Stimulated activated CD4-positive, alpha-beta T cell treated with anti-CD3 and anti-CD28 coated beads, Interleukin-12 subunit alpha, Interleukin-12 subunit beta, amount 100 ng/mL, for 4 hours (primary cell): Measurements from ENCODE around the gene IL27RA.
"Not testable (repeated sequence)": the region's sequence is repeated elsewhere in the genome, so short reads cannot be mapped to it uniquely, and the experiment has no call there.

Source experiments
- DNase-seq: peaks from one replicate; pipeline ENCODE4 v3.0.0-alpha.2; 2020

The IL27RA gene

GRCh38 chr19:14000691-14001375, 30.7 kb upstream of the IL27RA start:
- DNase-seq = no peak

DNA sequence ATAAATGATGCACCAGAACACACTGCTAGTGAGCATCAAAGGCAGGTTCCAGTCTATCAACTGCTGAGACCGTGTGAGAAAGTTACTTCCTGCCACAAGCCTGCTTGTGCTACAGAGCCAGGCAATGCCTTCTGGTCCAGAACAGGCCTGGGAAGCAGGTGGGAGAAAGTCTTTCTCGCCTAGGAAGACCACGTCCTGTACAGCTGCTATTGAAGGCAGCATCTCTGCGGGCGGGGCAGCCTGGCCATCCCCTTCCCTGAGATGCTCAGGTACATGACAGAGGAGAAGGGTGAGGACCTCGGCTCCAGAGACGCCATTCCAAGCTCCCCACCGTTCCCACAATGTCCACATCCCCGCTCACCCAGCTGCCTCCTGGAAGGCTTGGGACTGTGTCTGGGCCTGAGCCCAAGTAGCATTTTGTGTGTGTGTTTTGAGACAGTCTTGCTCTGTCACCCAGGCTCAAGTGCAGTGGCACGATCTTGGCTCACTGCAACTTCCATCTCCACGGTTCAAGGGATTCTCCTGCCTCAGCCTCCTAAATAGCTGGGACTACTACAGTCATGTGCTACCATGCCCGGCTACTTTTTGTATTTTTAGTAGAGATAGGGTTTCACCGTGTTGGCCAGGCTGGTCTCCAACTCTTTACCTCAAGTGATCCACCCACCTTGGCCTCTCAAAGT, 28.9 kb upstream of the IL27RA start:
- no peak for DNase-seq

DNA sequence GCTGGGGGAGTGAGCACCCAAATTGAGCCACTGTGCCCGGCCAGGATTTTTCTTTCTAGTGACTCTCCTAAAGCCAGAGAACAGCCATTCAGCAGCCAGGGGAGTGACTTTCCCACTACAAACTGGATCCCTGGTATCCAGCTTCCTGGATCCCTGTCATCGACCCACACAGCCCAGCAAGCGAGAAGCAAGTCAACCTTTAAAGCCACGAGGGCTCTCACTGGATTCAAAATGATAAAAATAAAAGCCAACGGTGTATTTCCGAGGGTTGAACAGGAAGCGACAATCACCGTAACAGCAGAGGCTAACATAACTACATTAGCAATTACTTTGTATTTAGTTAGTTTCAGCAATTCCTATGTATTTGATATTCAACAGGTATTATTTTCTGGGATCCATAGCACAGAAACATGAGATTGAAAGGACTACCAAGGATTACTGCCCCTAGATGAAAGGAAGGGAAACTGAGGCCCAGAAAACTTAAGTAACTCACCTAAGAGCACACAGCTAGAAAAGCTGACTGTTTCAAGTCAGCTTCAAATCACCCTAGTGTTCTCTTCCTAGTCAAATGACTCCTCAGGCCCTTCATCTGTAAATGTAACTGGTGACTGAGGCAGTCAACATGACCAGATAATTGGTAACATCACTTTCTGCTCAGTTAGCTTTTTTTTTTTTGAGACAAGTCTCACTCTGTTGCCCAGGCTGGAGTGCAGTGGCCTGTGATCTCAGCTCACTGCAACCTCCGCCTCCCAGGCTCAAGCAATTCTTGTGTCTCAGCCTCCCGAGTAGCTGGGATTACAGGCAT, 28.1 kb upstream of the IL27RA start:
- no peak for DNase-seq

- DNase-seq = no peak
Measured at GRCh38 chr19:14004619-14005348, 26.8 kb upstream of the IL27RA start.

DNA sequence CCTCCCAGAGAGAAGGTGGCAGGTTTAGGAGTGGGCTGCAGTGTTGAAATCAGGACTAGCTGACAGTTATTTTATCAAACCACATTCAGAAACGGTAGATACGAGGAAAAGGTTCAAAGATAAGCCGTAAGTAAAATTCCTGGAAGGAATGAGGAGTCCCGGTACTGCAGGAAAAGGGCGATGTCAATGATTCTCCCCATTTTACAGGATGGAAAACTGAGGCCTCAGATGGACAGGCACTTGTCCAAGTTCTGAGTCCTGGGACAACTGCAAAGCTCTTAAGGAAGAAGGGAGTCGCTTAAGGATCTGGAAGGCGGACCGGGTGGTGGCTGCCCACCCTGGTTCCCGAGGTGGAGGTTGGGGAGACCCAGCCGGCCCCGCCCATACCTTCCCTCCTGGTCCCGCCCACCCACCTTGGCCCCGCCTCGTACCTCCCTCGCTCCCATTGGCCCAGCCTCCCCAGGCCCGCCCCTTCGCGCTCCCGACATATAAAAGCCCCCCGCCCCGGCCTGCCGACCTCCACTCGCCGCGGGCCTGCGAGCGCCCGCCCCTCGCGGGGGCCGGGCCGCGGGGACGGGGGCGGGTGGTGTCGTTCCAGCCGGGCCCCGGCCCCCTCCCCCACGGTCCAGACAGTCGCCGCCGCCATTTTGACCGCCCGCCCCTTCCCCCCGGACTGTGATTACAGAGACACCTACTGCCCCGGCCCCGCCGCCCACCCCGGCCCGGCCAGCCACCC, 26.0 kb upstream of the IL27RA start:
- peak; percentile 90 for DNase-seq

DNA sequence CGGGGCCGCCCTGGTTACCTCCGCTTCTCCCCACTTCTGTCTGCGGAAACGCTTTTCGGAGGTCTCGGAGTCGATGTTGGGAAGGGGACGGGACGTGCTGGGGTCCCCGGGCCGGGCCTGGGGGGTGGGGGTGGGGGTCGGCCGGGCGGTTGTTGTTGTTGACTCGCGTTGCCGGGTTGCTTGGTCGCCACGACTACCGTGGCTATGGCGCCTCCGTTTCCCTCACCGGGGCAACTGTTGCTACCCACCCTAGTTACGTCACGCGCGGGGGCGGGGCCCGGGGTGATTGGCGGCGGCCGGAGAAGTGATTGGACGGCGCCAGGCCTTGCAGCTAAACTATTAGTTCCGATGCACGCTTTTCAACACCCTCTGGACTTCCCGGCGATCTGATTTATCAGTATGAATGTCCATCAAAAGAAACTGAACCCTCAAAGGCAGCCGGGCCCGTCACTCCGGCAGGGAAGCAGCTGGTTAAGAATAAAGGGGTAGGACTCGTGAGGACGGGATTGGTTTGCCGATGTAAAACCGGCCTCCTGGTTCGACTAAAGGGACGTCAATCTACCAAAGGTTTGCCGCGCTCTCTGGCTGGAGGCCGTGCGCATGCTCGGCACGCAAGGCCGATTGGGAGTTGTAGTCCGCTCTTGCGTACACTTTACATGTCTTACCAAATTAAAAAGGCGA, 25.3 kb upstream of the IL27RA start, which contains the start of gene RFX1:
RFX1 (minus strand) TSS at position 236 of the 681 bp plus-strand sequence. CDS start 12,477 bp downstream, outside the sequence.
- DNase-seq = peak; percentile 100

- DNase-seq = peak; percentile 76
Measured at GRCh38 chr19:14006766-14007562, 24.6 kb upstream of the IL27RA start.

GRCh38 chr19:14012378-14012915, 19.1 kb upstream of the IL27RA start:
- no peak for DNase-seq

DNA sequence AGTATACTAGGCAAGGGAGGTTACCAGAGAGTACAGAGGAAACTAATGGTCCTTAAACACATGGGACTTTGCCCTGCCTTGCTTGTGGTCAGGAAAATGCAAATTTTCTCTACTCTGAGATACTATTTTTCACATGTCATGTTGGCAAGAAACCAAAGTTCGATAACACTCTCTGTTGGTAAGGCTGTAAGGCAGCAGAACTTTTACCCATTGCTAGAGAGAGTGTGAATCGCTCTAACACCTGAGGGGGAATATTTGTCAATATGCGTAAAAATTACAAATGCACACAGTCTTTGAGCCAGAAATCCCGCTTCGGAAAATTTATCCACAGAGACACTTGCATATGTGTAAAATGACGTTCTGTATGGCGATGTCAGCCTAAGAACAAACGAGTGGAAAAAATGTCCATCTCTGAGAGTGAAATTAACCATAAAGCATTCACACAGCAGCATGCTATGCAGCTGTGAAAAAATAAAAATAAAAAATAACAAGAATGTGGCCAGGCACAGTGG, 16.0 kb upstream of the IL27RA start:
- DNase-seq = no peak

- DNase-seq = no peak
Measured at GRCh38 chr19:14019100-14019499, 12.5 kb upstream of the IL27RA start.

GRCh38 chr19:14019739-14020138, 11.8 kb upstream of the IL27RA start:
- DNase-seq = not testable (repeated sequence)

DNA sequence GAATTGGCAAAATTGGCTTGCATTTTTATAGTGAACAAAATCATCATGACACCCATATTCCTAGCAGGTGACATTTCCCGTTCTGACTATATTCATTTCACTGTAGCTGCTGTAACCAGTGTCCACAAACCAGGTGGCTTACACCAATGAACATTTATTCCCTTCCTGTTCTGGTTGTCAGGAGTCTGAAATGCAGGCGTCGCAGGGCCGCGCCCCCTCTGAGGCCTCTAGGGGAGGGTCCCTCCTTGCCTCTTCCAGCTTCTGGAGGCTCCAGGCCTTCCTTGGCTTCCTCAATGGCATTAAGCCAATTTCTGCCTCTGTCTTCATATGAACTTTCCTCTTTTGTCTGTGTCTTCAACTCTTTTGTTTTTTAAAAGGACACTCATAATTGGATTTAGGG, 10.1 kb upstream of the IL27RA start:
- DNase-seq = no peak

- DNase-seq = no peak
Measured at GRCh38 chr19:14022469-14022868, 9.1 kb upstream of the IL27RA start.

GRCh38 chr19:14023404-14024235, 7.9 kb upstream of the IL27RA start:
- no peak for DNase-seq

DNA sequence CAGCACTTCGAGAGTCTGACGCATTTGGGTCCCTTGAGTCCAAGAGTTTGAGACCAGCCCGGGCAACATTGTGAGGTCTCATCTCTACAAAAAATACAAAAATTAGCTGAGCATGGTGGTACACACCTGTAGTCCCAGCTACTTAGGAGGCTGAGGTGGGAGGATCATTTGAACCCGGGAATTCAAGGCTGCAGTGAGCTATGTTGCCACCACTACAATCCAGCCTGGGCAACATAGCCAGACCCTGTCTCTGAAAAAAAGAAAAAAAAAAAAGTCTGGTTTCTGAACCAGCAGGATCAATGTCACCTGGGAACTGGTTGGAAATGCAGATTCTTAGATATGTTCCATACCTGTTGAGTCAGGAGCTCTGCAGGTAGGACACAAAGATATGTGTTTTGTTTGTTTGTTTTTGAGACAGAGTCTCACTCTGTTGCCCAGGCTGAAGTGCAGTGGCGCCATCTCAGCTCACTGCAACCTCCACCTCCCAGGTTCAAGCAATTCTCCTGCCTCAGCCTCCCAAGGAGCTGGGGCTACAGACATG, 4.8 kb upstream of the IL27RA start:
- DNase-seq = not testable (repeated sequence)

- DNase-seq = no peak
Measured at GRCh38 chr19:14027856-14028450, 3.6 kb upstream of the IL27RA start, which contains the start of gene RLN3. RLN3 (plus strand) TSS chr19:14028148; CDS start chr19:14028205, 57 bp downstream.

DNA sequence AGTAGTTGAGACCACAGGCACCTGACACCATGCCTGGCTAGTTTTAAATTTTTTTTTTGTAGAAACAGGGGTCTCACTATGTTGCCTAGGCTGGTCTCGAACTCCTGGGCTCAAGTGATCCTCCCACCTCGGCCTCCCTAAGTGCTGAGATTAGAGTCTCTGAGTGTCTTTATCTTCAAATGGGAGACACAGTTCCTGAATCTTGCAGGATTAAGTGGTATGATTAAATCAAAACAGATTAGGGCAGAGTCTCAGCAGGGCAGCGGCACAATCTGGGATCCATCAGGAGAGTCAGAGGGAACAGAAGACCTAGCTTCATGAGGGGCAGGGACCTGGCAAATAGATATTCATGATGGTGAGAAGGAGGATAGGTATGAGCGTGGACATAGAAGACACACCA, 2.7 kb upstream of the IL27RA start:
- no peak for DNase-seq

DNA sequence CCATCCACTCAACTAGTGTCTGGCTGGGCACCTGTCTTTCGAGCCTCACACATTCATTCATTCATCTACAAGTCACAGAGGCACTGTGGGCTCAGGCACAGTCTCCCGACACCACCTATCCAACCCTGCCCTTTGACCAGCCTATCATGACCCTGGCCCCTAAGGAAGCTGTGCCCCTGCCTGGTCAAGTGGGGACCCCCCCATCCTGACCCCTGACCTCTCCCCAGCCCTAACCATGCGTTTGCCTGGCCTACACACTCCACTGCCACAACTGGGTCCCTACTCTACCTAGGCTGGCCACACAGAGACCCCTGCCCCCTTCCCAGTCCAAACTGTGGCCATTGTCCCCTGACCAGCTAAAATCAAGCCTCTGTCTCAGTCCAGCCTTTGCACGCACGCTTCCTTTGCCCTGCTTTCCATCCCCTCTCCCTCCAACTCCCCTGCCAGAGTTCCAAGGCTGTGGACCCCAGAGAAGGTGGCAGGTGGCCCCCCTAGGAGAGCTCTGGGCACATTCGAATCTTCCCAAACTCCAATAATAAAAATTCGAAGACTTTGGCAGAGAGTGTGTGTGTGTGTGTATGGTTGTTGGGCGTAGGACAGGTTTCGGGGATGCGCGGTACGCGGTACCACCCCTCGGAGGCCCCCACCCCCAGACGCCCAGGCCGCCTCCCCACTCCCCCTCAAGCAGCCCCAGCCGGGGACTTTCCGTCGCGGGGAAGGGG, 404 bp upstream of the IL27RA start:
- DNase-seq = no peak
